OCI-LY1 (cell line): Measurements from ENCODE around the gene MRPL48.

Experiments
- EZH2 ChIP-seq: fragments of 200-600 bp; sonication (generic), shearing (Covaris generic); IDR thresholded peaks from 2 replicates; pipeline ENCODE4 v1.8.0; 2017; ENCODE audit warnings: borderline replicate concordance, mixed run types, mild to moderate bottlenecking, antibody characterized with exemption, low read length, moderate library complexity, mixed read lengths
- TF ChIP-seq, protein P1 (sequence below): fragments of 200-600 bp; sonication (generic), shearing (Covaris generic); IDR thresholded peaks from 2 replicates; pipeline ENCODE4 v1.5.1; 2017; ENCODE audit warnings: mild to moderate bottlenecking, antibody characterized with exemption, low read length, moderate library complexity, mixed read lengths

DNA sequence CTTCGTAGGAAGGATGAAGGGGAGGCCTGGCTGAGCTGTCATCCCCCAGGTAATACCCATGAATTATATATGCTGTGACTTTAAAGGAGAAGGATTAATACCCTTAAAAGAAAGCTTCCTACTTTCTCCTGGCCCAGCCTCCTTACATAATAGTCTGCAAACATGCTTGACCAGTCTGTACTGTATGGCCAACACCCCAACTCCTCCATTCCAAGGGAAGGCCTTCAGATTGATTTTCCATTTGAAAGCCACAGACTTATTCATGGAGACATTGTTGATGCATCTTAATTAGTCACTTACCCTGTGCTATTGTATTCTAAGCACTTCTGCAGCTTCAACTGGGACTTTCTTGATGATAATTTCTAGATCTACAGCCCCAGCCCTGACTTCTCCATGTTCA is 91.1 kb downstream of the MRPL48 start:
- TF ChIP-seq, protein P1, sequence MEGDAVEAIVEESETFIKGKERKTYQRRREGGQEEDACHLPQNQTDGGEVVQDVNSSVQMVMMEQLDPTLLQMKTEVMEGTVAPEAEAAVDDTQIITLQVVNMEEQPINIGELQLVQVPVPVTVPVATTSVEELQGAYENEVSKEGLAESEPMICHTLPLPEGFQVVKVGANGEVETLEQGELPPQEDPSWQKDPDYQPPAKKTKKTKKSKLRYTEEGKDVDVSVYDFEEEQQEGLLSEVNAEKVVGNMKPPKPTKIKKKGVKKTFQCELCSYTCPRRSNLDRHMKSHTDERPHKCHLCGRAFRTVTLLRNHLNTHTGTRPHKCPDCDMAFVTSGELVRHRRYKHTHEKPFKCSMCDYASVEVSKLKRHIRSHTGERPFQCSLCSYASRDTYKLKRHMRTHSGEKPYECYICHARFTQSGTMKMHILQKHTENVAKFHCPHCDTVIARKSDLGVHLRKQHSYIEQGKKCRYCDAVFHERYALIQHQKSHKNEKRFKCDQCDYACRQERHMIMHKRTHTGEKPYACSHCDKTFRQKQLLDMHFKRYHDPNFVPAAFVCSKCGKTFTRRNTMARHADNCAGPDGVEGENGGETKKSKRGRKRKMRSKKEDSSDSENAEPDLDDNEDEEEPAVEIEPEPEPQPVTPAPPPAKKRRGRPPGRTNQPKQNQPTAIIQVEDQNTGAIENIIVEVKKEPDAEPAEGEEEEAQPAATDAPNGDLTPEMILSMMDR = no peak
- no peak for TF ChIP-seq EZH2
